NCI-H187 treated with DMSO at 0.1 percent for 48 hours (cell line): ENCODE data around the gene ADAMTS16.
"Not testable (repeated sequence)": the region's sequence is repeated elsewhere in the genome, so short reads cannot be mapped to it uniquely, and the experiment has no call there.

ENCODE experiments used
- DNase-seq: peaks from one replicate; lab custom pipeline; 2025; lab: John Stamatoyannopoulos, UW

Gene ADAMTS16

GRCh38 chr5:5139777-5140478, at the start of gene ADAMTS16:
Gene ADAMTS16, plus strand, starts transcription at chr5:5140330. Its CDS starts 138 bp downstream, at chr5:5140468.
- DNase-seq: no peak

- no peak for DNase-seq
Observed at GRCh38 chr5:5092149-5092548, 48.0 kb upstream of the ADAMTS16 start.

- no peak for DNase-seq
Observed at GRCh38 chr5:5100635-5101034, 39.5 kb upstream of the ADAMTS16 start.

GRCh38 chr5:5101676-5102075, 38.5 kb upstream of the ADAMTS16 start:
- DNase-seq: no peak

- no peak for DNase-seq
Observed at GRCh38 chr5:5103245-5103644, 36.9 kb upstream of the ADAMTS16 start.

- DNase-seq: no peak
Observed at GRCh38 chr5:5104550-5104949, 35.6 kb upstream of the ADAMTS16 start.

GRCh38 chr5:5105531-5105930, 34.6 kb upstream of the ADAMTS16 start:
- no peak for DNase-seq

- DNase-seq: no peak
Observed at GRCh38 chr5:5116956-5117355, 23.2 kb upstream of the ADAMTS16 start.

GRCh38 chr5:5122776-5123175, 17.4 kb upstream of the ADAMTS16 start:
- DNase-seq: no peak

- no peak for DNase-seq
Observed at GRCh38 chr5:5124231-5124630, 15.9 kb upstream of the ADAMTS16 start.

- no peak for DNase-seq
Observed at GRCh38 chr5:5126444-5126843, 13.7 kb upstream of the ADAMTS16 start.

- DNase-seq: no peak
Observed at GRCh38 chr5:5128766-5129165, 11.4 kb upstream of the ADAMTS16 start.

GRCh38 chr5:5132234-5132633, 7.9 kb upstream of the ADAMTS16 start:
- no peak for DNase-seq

- no peak for DNase-seq
Observed at GRCh38 chr5:5132693-5133295, 7.3 kb upstream of the ADAMTS16 start.

- no peak for DNase-seq
Observed at GRCh38 chr5:5134107-5134506, 6.0 kb upstream of the ADAMTS16 start.

- DNase-seq: no peak
Observed at GRCh38 chr5:5135957-5136676, 4.0 kb upstream of the ADAMTS16 start.

- not testable (repeated sequence) for DNase-seq
Observed at GRCh38 chr5:5137851-5138250, 2.3 kb upstream of the ADAMTS16 start.

GRCh38 chr5:5139336-5139776, 774 bp upstream of the ADAMTS16 start:
- DNase-seq: no peak

GRCh38 chr5:5140479-5141338, 579 bp downstream of the ADAMTS16 start:
- DNase-seq: no peak

GRCh38 chr5:5141339-5141599, 1.1 kb downstream of the ADAMTS16 start:
- no peak for DNase-seq

GRCh38 chr5:5141625-5142525, 1.7 kb downstream of the ADAMTS16 start:
- peak; percentile 2 for DNase-seq
